Liver (tissue), 9 donors: ENCODE measurements around the gene CRISP1. TPM values are rescaled to one million over a fixed set of nuclear protein-coding genes. Genes with fewer than 3 reads are reported as not detected.

Experiments
- DNase-seq: peaks from one replicate; pipeline ENCODE4 v3.0.0-alpha.2; 2017; ENCODE audit warnings: low spot score
- H3K27ac ChIP-seq, 2 donors: one replicate each; pipeline ENCODE4 v1.7.0; 2013; ENCODE audit warnings: inconsistent platforms in 2 of 2, low read length in 2 of 2, control low read depth in 1 of 2, low read depth in 1 of 2, mild to moderate bottlenecking in 1 of 2
- H3K27me3 ChIP-seq, 4 donors: one replicate each; pipeline versions ENCODE4 v1.6.1 to v1.7.0; 2013; ENCODE audit warnings: low read length in 3 of 4, inconsistent platforms in 1 of 4, mild to moderate bottlenecking in 1 of 4, moderate library complexity in 1 of 4; ENCODE audit not compliant: control insufficient read depth in 4 of 4, insufficient read depth in 4 of 4
- H3K36me3 ChIP-seq, 4 donors: one replicate each; pipeline versions ENCODE4 v1.6.1 to v1.7.0; 2013; ENCODE audit warnings: low read length in 3 of 4, mild to moderate bottlenecking in 3 of 4, low read depth in 1 of 4, moderate library complexity in 1 of 4; ENCODE audit not compliant: control insufficient read depth in 4 of 4, insufficient read depth in 3 of 4
- H3K4me1 ChIP-seq, 4 donors: one replicate each; pipeline versions ENCODE4 v1.6.1 to v1.7.0; 2013; ENCODE audit warnings: low read length in 3 of 4, mild to moderate bottlenecking in 3 of 4, moderate library complexity in 1 of 4; ENCODE audit not compliant: control insufficient read depth in 4 of 4, insufficient read depth in 4 of 4
- H3K4me3 ChIP-seq, 3 donors: one replicate each; pipeline versions ENCODE4 v1.6.1 to v1.7.0; 2013; ENCODE audit warnings: low read length in 3 of 3, control low read depth in 1 of 3, low read depth in 1 of 3, mild to moderate bottlenecking in 1 of 3
- H3K9ac ChIP-seq, 2 donors: one replicate each; pipeline ENCODE4 v1.7.0; 2013; ENCODE audit warnings: low read length in 2 of 2, mild to moderate bottlenecking in 2 of 2, moderate library complexity in 2 of 2, control low read depth in 1 of 2, low read depth in 1 of 2
- H3K9me3 ChIP-seq, 4 donors: one replicate each; pipeline versions ENCODE4 v1.6.1 to v1.7.0; 2013; ENCODE audit warnings: low read length in 3 of 4; ENCODE audit not compliant: control insufficient read depth in 4 of 4
- CTCF ChIP-seq: fragments of 150-350 bp; IDR thresholded peaks from 2 replicates; pipeline ENCODE4 v1.5.1; 2017; ENCODE audit warnings: improper control_type of control experiment, low read depth, low read length; ENCODE audit not compliant: missing input control
- EGR1 ChIP-seq, 2 donors: IDR thresholded peaks; 2 replicates each; pipeline ENCODE4 v1.6.1; 2016 to 2018; ENCODE audit warnings: antibody characterized with exemption in 2 of 2, low read depth in 2 of 2
- FOXA1 ChIP-seq: IDR thresholded peaks from 2 replicates; pipeline ENCODE4 v1.6.1; 2016; ENCODE audit warnings: antibody characterized with exemption
- FOXA2 ChIP-seq: IDR thresholded peaks from 2 replicates; pipeline ENCODE4 v1.6.1; 2016; ENCODE audit warnings: antibody characterized with exemption
- GABPA ChIP-seq, 2 donors: IDR thresholded peaks in 1 of 2; conservative IDR thresholded peaks in 1 of 2; 2 replicates each; pipeline ENCODE4 v1.6.1; 2016; ENCODE audit warnings: antibody characterized with exemption in 2 of 2, mild to moderate bottlenecking in 1 of 2, moderate library complexity in 1 of 2
- HNF4A ChIP-seq, 2 donors: conservative IDR thresholded peaks; 2 replicates each; pipeline ENCODE4 v1.6.1; 2016; ENCODE audit warnings: antibody characterized with exemption in 2 of 2, mild to moderate bottlenecking in 2 of 2
- HNF4G ChIP-seq: IDR thresholded peaks from 2 replicates; pipeline ENCODE4 v1.6.1; 2016; ENCODE audit warnings: antibody characterized with exemption
- JUND ChIP-seq, 2 donors: IDR thresholded peaks; 2 replicates each; pipeline ENCODE4 v1.6.1; 2016; ENCODE audit warnings: antibody characterized with exemption in 2 of 2
- MAX ChIP-seq: IDR thresholded peaks from 2 replicates; pipeline ENCODE4 v1.6.1; 2016; ENCODE audit warnings: antibody characterized with exemption
- NR2F2 ChIP-seq: IDR thresholded peaks from 2 replicates; pipeline ENCODE4 v1.6.1; 2016; ENCODE audit warnings: antibody characterized with exemption
- RAD21 ChIP-seq, 2 donors: IDR thresholded peaks; 2 replicates each; pipeline ENCODE4 v1.6.1; 2016; ENCODE audit warnings: antibody characterized with exemption in 2 of 2, mild to moderate bottlenecking in 2 of 2
- REST ChIP-seq: IDR thresholded peaks from 2 replicates; pipeline ENCODE4 v1.6.1; 2016; ENCODE audit warnings: antibody characterized with exemption, mild to moderate bottlenecking
- RXRA ChIP-seq, 2 donors: IDR thresholded peaks; 2 replicates each; pipeline ENCODE4 v1.6.1; 2017 to 2018; ENCODE audit warnings: antibody characterized with exemption in 2 of 2, mild to moderate bottlenecking in 1 of 2
- SP1 ChIP-seq: IDR thresholded peaks from 2 replicates; pipeline ENCODE4 v1.6.1; 2018; ENCODE audit warnings: antibody characterized with exemption, mild to moderate bottlenecking
- TAF1 ChIP-seq: conservative IDR thresholded peaks from 2 replicates; pipeline ENCODE4 v1.6.1; 2016; ENCODE audit warnings: antibody characterized with exemption, mild to moderate bottlenecking
- YY1 ChIP-seq: IDR thresholded peaks from 2 replicates; pipeline ENCODE4 v1.6.1; 2016; ENCODE audit warnings: antibody characterized with exemption, mild to moderate bottlenecking
- ZBTB33 ChIP-seq: IDR thresholded peaks from 2 replicates; pipeline ENCODE4 v1.6.1; 2016; ENCODE audit warnings: antibody characterized with exemption
- WGBS: extraction: QIAGEN DNeasy Blood & Tissue Kit; methylation state at CpG from one replicate; pipeline ENCODE4 v1.1.7; 2013; 5-methylcytosine and 5-hydroxymethylcytosine counted together
- polyA plus RNA-seq, 2 donors: library from polyadenylated mRNA; stranded (reverse) in 1 of 2; unstranded in 1 of 2; fragments of 200-250 nt in 1 of 2; fragments of >200 nt in 1 of 2; fragmentation: Nextera tagmentation in 1 of 2; extraction: Ambion mirVana in 1 of 2; gene quantifications; one replicate each; pipeline versions ENCODE4 v1.2.1 to v1.2.3, GENCODE V29; 2013 to 2015
- total RNA-seq, 2 donors: library from RNA; depleted of rRNA; stranded (reverse); fragments of >200 nt; gene quantifications; one replicate each; pipeline ENCODE4 v1.2.3, GENCODE V29; 2014
- donor health status: healthy.
- donor health status: healthy.
- donor health status: healthy.
- donor health status: healthy.
- donor health status: healthy.

Gene CRISP1
- total and polyA plus RNA-seq, 4 donors, result not detected

GRCh38 chr6:49813248-49813647 is 53.1 kb downstream of the CRISP1 start (continued):
- TF ChIP-seq REST, result no peak
- no peak for TF ChIP-seq HNF4A (conservative IDR thresholded peaks at IDR 0.05)
- no peak for TF ChIP-seq TAF1
- no peak for TF ChIP-seq EGR1 (IDR thresholded peaks at IDR 0.05; ENCODE audit: low read depth in 2 of 2)
- TF ChIP-seq HNF4G, result no peak
- no peak for TF ChIP-seq RAD21 (IDR thresholded peaks at IDR 0.05)

- H3K4me1 ChIP-seq, result no peaks in the 10 kb centered on the region
- H3K4me3 ChIP-seq, result no peak overlapping the region
- H3K9me3 ChIP-seq, result peaks cover 0 to 3% (median 0%) of the 10 kb centered on the region in 4 donors
- no peaks in the 10 kb centered on the region for H3K36me3 ChIP-seq
- no peak for DNase-seq
- H3K9ac ChIP-seq, result no peak overlapping the region
- 92% methylated on average over 4 of the region's 4 CpGs for WGBS
- no peaks in the 10 kb centered on the region for H3K27me3 ChIP-seq
- no peak for TF ChIP-seq NR2F2
- no peak for TF ChIP-seq RAD21 (IDR thresholded peaks at IDR 0.05)
- no peak overlapping the region for H3K27ac ChIP-seq
Measured at GRCh38 chr6:49806145-49806544, 60.2 kb downstream of the CRISP1 start.

GRCh38 chr6:49805246-49805645 is 61.1 kb downstream of the CRISP1 start:
- Histone ChIP-seq H3K36me3 (no peaks in the 10 kb centered on the region), H3K4me3 (no peak overlapping the region), H3K27ac (no peak overlapping the region), H3K4me1 (no peaks in the 10 kb centered on the region), H3K27me3 (no peaks in the 10 kb centered on the region), H3K9me3 (peaks cover 0 to under 1% (median 0%) of the 10 kb centered on the region in 4 donors), H3K9ac (no peak overlapping the region)
- DNase-seq, result no peak
- WGBS, result 80% methylated on average over 3 of the region's 3 CpGs
- no peak for TF ChIP-seq MAX
- TF ChIP-seq HNF4A (conservative IDR thresholded peaks at IDR 0.05), result no peak
- TF ChIP-seq RAD21 (IDR thresholded peaks at IDR 0.05), result no peak
- no peak for TF ChIP-seq CTCF
- no peak for TF ChIP-seq RXRA (IDR thresholded peaks at IDR 0.05)
- no peak for TF ChIP-seq GABPA (IDR thresholded peaks at IDR 0.05 in 1 of 2, conservative IDR thresholded peaks at IDR 0.05 in 1 of 2)
- no peak for TF ChIP-seq HNF4G
- TF ChIP-seq REST, result no peak
- TF ChIP-seq EGR1 (IDR thresholded peaks at IDR 0.05; ENCODE audit: low read depth in 2 of 2), result no peak
- no peak for TF ChIP-seq FOXA1
- no peak for TF ChIP-seq ZBTB33
- TF ChIP-seq SP1, result no peak
- no peak for TF ChIP-seq JUND (IDR thresholded peaks at IDR 0.05)
- TF ChIP-seq YY1, result no peak
- TF ChIP-seq FOXA2, result no peak
- TF ChIP-seq NR2F2, result no peak
